OCI-LY1 (cell line): ENCODE data around the gene EXOC6B.

ENCODE experiments used
- EZH2 ChIP-seq: fragments of 200-600 bp; sonication (generic), shearing (Covaris generic); IDR thresholded peaks from 2 replicates; pipeline ENCODE4 v1.8.0; 2017; ENCODE audit warnings: borderline replicate concordance, mixed run types, mild to moderate bottlenecking, antibody characterized with exemption, low read length, moderate library complexity, mixed read lengths
- TF ChIP-seq, protein P1 (sequence below): fragments of 200-600 bp; sonication (generic), shearing (Covaris generic); IDR thresholded peaks from 2 replicates; pipeline ENCODE4 v1.5.1; 2017; ENCODE audit warnings: mild to moderate bottlenecking, antibody characterized with exemption, low read length, moderate library complexity, mixed read lengths

DNA sequence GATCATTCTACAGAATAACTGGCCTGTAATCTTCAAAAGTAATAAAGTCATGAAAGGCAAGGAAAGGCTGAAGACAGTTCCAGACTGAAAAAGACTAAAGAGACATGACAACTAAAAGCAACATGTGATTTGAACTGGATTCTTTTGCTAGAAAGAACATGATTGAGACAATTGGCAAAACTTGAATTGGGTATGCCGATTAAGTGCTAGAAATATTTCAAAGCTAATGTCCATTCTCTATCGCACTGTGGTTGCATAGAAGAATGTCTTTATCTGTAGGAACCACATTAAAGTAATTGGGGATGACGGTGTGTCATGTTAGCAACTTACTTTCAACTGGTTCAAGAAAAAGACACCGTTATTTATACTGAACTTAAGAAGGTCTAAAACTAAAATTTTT is 98.5 kb downstream of the EXOC6B start:
- TF ChIP-seq, protein P1, sequence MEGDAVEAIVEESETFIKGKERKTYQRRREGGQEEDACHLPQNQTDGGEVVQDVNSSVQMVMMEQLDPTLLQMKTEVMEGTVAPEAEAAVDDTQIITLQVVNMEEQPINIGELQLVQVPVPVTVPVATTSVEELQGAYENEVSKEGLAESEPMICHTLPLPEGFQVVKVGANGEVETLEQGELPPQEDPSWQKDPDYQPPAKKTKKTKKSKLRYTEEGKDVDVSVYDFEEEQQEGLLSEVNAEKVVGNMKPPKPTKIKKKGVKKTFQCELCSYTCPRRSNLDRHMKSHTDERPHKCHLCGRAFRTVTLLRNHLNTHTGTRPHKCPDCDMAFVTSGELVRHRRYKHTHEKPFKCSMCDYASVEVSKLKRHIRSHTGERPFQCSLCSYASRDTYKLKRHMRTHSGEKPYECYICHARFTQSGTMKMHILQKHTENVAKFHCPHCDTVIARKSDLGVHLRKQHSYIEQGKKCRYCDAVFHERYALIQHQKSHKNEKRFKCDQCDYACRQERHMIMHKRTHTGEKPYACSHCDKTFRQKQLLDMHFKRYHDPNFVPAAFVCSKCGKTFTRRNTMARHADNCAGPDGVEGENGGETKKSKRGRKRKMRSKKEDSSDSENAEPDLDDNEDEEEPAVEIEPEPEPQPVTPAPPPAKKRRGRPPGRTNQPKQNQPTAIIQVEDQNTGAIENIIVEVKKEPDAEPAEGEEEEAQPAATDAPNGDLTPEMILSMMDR: no peak
- TF ChIP-seq EZH2: no peak
